Adipocyte (in vitro differentiated cells): Measurements from ENCODE around the gene PURB.
A peak's percentile ranks its signal among the peaks of the same experiment; 100 is the strongest.
"Not testable (repeated sequence)": the region's sequence is repeated elsewhere in the genome, so short reads cannot be mapped to it uniquely, and the experiment has no call there.

Experiments used
- DNase-seq: peaks from one replicate; pipeline ENCODE4 v3.0.0-alpha.2; 2015; ENCODE audit warnings: low read depth
- H3K27me3 ChIP-seq: replicated peaks from 2 replicates; pipeline ENCODE4 v1.7.0; 2013; ENCODE audit warnings: mild to moderate bottlenecking, low read length, moderate library complexity; ENCODE audit not compliant: control insufficient read depth, insufficient read depth
- H3K36me3 ChIP-seq: 2 replicates; pipeline ENCODE4 v1.7.0; 2013; ENCODE audit warnings: low read length, mild to moderate bottlenecking, moderate library complexity; ENCODE audit not compliant: control insufficient read depth, insufficient read depth, severe bottlenecking
- H3K4me1 ChIP-seq: 2 replicates; pipeline ENCODE4 v1.7.0; 2013; ENCODE audit warnings: mild to moderate bottlenecking, low read length, moderate library complexity; ENCODE audit not compliant: control insufficient read depth, insufficient read depth
- H3K4me3 ChIP-seq: 2 replicates; pipeline ENCODE4 v1.7.0; 2013; ENCODE audit warnings: mild to moderate bottlenecking, low read length, moderate library complexity
- H3K9ac ChIP-seq: 2 replicates; pipeline ENCODE4 v1.7.0; 2013; ENCODE audit warnings: mild to moderate bottlenecking, low read length, moderate library complexity
- H3K9me3 ChIP-seq: 2 replicates; pipeline ENCODE4 v1.7.0; 2013; ENCODE audit warnings: mild to moderate bottlenecking, low read length, moderate library complexity; ENCODE audit not compliant: control insufficient read depth

The PURB gene

DNA sequence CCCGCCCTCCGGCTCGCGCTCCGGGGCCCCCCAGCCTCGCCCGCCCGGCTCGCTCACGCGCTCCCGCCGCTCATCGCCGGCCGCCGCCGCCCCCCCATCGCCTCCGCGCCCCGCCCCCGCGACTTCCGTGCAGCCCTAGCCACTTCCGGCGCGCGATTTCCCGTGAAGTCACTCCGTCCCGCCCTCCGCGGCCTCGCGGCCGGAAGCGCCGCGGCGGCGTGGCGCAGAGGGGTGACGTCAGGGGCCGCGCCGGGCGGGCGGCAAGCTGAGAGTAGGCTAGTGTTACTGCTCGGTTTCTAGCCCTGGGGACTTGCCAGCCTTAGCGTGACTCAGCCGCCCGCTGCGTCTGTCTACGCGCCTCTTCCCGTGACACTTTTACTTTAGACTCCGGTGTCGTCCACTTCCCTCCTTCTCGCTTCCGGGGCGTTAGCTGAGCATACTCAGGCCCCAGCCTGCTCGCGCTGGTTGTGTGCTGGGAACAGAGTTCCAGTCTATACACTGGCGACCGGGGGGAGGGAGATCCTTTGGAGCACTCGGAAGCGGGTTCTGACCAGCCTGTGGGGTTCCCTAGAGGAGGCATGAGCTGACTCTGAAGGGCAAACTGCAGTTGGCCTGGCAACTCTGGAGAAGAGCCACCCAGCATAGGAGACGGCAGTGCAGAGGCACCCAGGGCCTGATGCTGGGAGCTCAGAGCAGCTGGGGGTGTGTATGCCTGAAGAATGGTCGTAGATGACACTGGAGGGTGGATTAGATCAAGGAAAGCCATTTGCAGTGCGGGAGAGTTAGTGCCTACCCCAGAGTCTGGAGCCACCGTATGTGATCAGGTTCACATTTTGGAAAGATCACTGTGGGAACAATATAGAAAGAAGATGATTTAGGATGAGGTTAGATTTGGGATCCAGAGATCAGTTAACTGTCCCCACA, at the start of gene PURB:
PURB (minus strand) TSS at position 137 of the 924 bp plus-strand sequence. CDS start 182 bp downstream, outside the sequence.
- peak within 1 kb of the TSS; percentile 94 for H3K4me3 ChIP-seq
- peak within 1 kb of the TSS; percentile 98 for H3K9ac ChIP-seq
- peaks cover 4% of the 10 kb centered on the region for H3K36me3 ChIP-seq
- H3K27me3 ChIP-seq, result no peaks in the 10 kb centered on the region
- H3K4me1 ChIP-seq, result peaks cover 46% of the 10 kb centered on the region
- peak; percentile 97 for DNase-seq
- no peaks in the 10 kb centered on the region for H3K9me3 ChIP-seq

DNA sequence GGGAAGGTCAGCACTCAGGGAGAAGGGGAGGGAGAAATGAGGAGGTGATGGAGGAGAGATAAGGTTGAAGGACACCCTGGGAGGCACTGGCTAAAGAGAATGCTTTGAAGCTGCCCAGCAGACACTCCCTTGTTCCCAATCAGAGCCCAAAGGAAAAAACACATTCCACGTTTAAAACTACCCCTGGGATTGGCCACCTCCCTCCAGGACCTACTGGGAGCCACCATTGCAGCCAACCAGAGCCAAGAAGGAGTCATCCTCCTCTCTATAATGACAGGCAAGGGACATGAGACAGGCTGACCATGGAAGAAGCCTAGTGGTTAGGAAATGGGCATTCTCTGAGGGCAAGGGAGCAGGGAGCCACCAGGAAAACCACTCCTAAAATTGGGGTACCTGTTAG, 49.7 kb upstream of the PURB start:
- no peak overlapping the region for H3K4me3 ChIP-seq
- DNase-seq, result no peak
- no peak overlapping the region for H3K9ac ChIP-seq
- no peaks in the 10 kb centered on the region for H3K4me1 ChIP-seq
- peaks cover 2% of the 10 kb centered on the region for H3K9me3 ChIP-seq
- peaks cover 29% of the 10 kb centered on the region for H3K27me3 ChIP-seq
- H3K36me3 ChIP-seq, result no peaks in the 10 kb centered on the region

DNA sequence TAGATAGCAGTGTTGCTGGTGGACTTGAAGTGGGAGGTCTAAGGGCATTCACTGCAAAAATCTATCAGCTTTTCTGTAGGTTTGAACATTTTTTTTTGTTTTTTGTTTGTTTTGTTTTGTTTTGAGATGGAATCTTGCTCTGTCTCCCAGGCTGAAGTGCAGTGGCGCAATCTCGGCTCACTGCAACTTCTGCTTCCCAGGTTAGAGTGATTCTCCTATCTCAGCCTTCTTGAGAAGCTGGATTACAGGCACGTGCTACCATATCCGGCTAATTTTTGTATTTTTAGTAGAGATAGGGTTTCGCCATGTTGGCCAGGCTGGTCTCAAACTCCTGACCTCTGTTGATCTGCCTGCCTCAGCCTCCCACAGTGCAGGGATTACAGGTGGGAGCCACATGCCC, 49.2 kb upstream of the PURB start:
- not testable (repeated sequence) for H3K9me3 ChIP-seq, H3K4me1 ChIP-seq, H3K36me3 ChIP-seq, H3K9ac ChIP-seq, H3K4me3 ChIP-seq, DNase-seq
- peaks cover 29% of the 10 kb centered on the region for H3K27me3 ChIP-seq

DNA sequence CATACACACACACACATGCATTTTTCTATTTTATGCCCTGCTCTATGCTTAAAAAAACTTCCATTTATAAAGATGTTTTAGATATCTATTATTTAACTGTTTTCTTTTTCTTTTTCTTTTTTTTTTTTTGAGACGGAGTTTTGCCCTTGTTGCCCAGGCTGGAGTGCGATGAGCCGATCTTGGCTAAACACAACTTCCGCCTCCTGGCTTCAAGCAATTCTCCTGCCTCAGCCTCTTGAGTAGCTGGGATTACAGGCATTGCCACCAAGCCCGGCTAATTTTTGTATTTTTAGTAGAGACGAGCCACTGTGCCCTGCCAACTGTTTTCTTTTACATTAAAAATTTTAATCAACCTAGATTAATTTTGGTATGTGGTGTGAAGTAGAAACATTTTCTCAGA, 45.6 kb upstream of the PURB start:
- Histone ChIP-seq H3K36me3 (no peaks in the 10 kb centered on the region), H3K4me1 (no peaks in the 10 kb centered on the region), H3K9me3 (peaks cover 5% of the 10 kb centered on the region), H3K27me3 (peaks cover 9% of the 10 kb centered on the region), H3K4me3 (no peak overlapping the region), H3K9ac (no peak overlapping the region)
- DNase-seq, result no peak

DNA sequence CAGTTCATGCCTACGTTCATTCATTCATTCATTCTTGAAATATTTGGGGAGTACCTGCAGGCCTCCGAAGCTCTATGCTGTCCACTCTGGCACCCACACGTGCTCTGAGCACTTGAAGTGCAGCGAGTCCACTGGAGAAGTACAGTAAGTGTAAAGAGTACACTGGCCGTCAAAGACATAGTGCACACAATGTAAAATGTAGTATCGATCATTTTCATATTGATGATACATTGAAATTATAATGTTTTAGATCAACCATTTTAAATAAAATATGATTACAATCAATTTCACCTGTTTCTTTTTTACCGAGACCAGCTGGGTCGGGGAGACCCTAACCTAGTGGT, 37.0 kb upstream of the PURB start:
- Histone ChIP-seq H3K4me1 (peaks cover 2% of the 10 kb centered on the region), H3K36me3 (no peaks in the 10 kb centered on the region), H3K27me3 (no peaks in the 10 kb centered on the region), H3K4me3 (no peak overlapping the region), H3K9me3 (no peaks in the 10 kb centered on the region), H3K9ac (no peak overlapping the region)
- DNase-seq, result no peak

DNA sequence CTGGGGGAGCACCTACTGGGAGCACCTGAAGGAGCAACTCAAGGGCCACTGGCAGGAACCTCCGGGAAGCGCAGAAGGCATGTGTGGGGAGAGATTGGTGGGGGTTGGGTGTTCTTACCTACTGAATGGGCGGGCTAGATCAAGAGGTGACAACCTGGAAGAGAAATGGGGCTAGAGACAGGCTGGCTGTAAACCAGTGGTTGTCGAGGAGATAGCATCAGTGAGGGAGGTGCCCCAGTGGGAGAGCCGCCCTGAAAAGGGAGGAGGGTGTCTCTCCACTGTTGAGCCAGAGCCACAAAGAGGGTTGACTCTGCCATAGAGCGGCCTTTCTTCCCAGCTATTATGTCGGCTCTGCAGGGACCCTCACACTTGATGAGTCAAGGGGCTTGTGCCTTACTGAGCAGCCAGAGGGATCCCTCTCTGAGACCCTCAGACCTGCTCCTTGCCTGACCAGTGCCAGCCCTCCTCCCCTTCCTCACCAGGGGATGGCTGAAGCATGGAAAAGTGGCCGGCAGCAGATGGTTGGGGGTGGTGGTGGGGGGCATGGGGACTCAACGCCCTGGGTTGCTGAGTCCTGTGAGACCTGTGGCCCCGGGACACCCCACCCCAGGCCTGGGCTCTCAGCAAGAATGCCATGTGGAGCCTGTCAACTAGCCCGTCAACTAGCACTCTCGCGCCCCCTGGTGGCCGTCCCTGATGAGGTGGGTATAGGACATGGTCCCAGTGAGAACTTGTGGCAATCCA, 36.4 kb upstream of the PURB start:
- no peaks in the 10 kb centered on the region for H3K27me3 ChIP-seq
- H3K4me3 ChIP-seq, result no peak overlapping the region
- DNase-seq, result peak; percentile 89
- H3K9ac ChIP-seq, result no peak overlapping the region
- peaks cover 2% of the 10 kb centered on the region for H3K4me1 ChIP-seq
- no peaks in the 10 kb centered on the region for H3K9me3 ChIP-seq
- no peaks in the 10 kb centered on the region for H3K36me3 ChIP-seq

DNA sequence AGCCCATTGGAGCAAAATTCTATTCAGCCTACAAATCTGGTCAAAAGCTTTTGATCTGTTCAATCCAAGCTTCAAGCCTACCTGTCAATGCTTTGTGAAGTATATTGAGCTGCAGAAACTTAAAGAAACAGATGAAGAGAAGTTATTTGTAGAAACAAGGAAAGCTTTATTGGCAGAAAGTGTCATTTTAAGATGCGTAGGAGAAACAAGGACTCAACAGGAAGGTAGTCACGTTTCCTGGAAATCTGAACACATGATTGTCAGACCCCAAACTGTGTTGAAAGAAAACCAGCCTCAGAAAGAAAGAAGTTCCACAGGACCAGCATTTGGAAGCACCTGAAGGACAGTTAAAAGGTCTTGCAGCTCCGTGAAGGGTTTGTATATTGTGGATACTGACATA, 34.8 kb upstream of the PURB start:
- no peaks in the 10 kb centered on the region for H3K9me3 ChIP-seq
- H3K4me3 ChIP-seq, result no peak overlapping the region
- peaks cover 2% of the 10 kb centered on the region for H3K4me1 ChIP-seq

DNA sequence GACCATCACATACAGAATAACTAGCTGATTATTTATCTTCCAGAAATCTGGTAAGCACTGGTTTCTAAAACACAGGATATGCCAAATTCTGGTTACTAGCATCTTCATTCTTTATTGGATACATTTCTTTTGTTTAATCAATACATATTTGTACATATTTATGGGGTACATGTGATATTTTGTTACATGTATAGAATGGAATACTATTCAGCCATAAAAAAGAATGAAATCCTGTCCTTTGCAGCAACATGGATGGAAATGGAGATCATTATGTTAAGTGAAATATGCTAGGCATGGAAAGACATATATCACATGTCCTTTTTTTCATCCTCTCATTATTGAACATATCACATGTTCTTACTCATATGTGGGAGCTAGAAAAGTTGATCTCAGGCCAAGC, 32.7 kb upstream of the PURB start:
- peaks cover 14% of the 10 kb centered on the region for H3K4me1 ChIP-seq
- H3K4me3 ChIP-seq, result no peak overlapping the region
- H3K36me3 ChIP-seq, result no peaks in the 10 kb centered on the region
- no peak overlapping the region for H3K9ac ChIP-seq
- no peak for DNase-seq
- H3K9me3 ChIP-seq, result no peaks in the 10 kb centered on the region
- H3K27me3 ChIP-seq, result no peaks in the 10 kb centered on the region

More for the DNA sequence above, 34.8 kb upstream of the PURB start:
- Histone ChIP-seq H3K36me3 (no peaks in the 10 kb centered on the region), H3K9ac (no peak overlapping the region), H3K27me3 (no peaks in the 10 kb centered on the region)
- no peak for DNase-seq

DNA sequence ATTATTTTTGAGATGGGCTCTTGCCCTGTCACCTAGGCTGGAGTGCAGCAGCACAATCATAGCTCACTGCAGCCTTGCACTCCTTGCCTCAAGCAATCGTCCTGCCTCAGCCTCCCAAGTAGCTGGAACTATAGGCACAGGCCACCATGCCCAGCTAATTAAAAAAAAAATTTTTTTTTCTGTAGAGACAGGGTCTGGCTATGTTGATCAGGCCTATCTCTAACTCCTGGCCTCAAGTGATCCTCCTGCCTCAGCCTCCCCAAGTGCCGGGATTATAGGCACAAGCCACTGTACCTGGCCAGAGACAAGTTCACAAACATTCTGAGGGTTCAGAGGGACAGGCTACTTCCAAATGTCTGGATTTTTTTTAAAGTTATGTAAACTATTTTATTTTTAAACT, 32.1 kb upstream of the PURB start:
- Histone ChIP-seq H3K4me1 (peaks cover 19% of the 10 kb centered on the region), H3K27me3 (no peaks in the 10 kb centered on the region), H3K9ac (no peak overlapping the region), H3K9me3 (no peaks in the 10 kb centered on the region), H3K36me3 (no peaks in the 10 kb centered on the region), H3K4me3 (no peak overlapping the region)
- no peak for DNase-seq

DNA sequence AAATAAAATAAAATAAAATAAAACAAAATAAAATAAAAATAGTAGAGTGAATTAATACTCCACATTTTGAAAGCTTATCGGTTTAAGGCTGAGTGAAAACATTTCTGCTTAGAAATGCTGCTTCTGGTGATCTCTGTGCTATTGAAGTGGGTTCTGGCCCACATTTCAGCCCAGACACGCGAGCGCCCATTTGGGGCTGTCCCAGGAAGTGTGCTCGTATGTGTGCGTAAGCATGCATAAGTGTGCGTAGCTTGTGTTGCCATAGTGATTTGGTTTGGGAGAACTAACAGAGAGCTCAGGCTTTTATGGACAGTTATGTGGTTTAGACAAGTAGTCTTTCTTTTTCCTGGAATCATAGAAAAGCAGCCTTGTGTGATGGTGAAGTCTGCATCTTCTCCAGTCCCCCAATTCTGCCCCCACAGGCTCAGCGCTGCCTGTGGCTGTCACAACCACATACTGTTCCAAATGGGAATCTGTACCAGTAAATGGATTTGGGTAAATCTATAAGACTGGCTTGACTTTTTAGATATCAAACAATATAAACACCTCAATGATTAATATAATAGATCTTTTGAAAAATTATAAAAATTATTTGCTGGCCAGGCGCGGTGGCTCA, 29.8 kb upstream of the PURB start:
- Histone ChIP-seq H3K4me3 (no peak overlapping the region), H3K4me1 (peaks cover 25% of the 10 kb centered on the region), H3K9me3 (no peaks in the 10 kb centered on the region), H3K36me3 (no peaks in the 10 kb centered on the region), H3K27me3 (no peaks in the 10 kb centered on the region), H3K9ac (no peak overlapping the region)
- DNase-seq, result no peak

DNA sequence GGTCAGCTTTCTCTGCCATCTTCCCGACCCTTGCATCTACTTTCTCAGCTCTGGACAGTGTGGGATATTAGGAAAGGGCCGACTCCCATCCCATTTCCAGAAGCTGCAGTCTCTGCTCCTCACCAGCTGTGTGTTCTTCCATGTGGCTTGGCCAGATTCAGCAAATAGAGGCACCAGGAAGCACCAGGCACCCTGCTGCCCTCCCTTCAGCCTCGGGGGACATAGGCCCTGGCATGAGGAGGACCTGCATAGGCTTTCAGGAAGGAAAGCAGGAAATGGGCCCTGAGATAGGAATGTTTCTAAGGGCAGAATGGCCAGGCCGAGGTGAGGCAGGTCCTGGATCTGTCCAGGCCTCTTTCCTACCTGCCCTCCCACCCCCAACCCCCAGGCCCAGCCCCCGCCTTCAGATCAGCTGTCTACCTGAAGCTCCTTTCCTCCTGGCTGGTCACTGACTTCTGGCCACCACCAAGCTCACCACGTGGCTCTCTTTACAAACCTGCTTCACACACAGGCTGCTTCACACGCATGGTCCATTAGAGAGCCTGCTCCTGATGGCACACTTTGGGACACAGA, 27.5 kb upstream of the PURB start:
- no peaks in the 10 kb centered on the region for H3K27me3 ChIP-seq
- H3K4me1 ChIP-seq, result peaks cover 25% of the 10 kb centered on the region
- no peak for DNase-seq
- H3K36me3 ChIP-seq, result no peaks in the 10 kb centered on the region
- peak overlapping the region; percentile 79 for H3K9ac ChIP-seq
- H3K4me3 ChIP-seq, result no peak overlapping the region
- H3K9me3 ChIP-seq, result no peaks in the 10 kb centered on the region
